Memory B cell (primary cell): ENCODE data around the gene POC1A.
"Not testable (repeated sequence)": the region's sequence is repeated elsewhere in the genome, so short reads cannot be mapped to it uniquely, and the experiment has no call there.

Experiments used
- ATAC-seq: fragments of 150-1000 bp; cut with Tn5 transposase; 2 replicates; pipeline ENCODE4 v1.10.0; 2021; ENCODE audit warnings: low read depth, mild to moderate bottlenecking, moderate library complexity
- DNase-seq, 2 donors: peaks; one replicate each; pipeline ENCODE4 v3.0.0; 2022; ENCODE audit warnings: low spot score in 2 of 2
- H3K27ac Mint-ChIP-seq: one replicate; pipeline ENCODE4 v1.8.0; 2022; ENCODE audit warnings: mild to moderate bottlenecking, moderate library complexity, mixed read lengths
- H3K27me3 Mint-ChIP-seq: one replicate; pipeline ENCODE4 v1.8.0; 2022; ENCODE audit warnings: mixed read lengths
- H3K36me3 Mint-ChIP-seq: one replicate; pipeline ENCODE4 v1.8.0; 2022; ENCODE audit warnings: mild to moderate bottlenecking, mixed read lengths
- H3K4me1 Mint-ChIP-seq: one replicate; pipeline ENCODE4 v1.8.0; 2022; ENCODE audit warnings: mixed read lengths
- H3K4me3 Mint-ChIP-seq: one replicate; pipeline ENCODE4 v1.8.0; 2022; ENCODE audit warnings: mild to moderate bottlenecking, moderate library complexity, mixed read lengths
- H3K9me3 Mint-ChIP-seq: one replicate; pipeline ENCODE4 v1.8.0; 2022; ENCODE audit warnings: mixed read lengths

The POC1A gene

DNA sequence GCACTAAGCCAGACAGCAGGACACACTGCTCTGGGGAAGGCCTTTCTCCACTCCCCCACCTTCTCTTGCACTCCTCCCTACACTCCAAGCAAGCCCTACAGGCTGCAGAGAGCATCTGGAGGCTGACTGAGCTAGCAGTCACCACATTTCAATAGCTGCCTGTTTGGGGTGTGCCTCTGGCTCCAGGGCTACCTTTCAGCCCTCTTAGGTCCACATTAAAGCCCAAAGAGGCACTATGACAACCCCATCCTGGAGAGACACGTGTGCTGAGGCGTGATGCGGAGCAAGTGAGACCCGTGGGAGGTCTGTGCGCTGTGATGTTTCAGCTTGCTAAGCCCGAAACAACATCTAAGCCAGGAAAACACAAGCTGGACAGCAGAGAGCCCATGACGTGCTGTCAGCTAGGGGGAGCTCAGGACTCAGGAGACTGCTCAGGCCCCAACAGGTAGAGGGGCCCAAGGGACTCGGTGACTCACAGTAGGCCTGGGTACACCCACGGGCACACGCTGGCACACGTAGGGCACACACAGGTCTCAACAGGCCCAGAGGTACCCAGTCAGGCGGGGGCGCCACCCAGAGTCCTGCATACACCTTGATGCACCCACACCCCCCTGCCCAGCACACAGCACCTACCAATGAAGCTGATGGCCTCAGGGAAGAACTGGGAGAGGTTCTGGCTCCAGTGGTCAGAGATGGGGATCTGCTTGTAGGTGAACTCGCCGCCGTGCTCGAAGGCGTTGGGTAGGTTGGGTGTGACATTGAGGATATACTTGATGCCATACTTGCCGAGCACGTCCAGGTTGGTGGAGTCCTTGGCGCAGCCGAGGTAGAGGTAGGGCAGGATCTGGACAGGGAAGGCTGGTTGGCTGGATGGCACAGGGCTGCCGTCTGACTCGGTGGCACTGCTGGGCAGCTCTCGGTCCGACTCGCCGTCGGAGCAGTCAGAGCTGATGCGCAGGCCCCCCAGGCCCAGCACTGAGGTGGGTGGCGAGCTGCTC is 100.6 kb downstream of the POC1A start:
- no peak for ATAC-seq
- peak overlapping the region; percentile 58 for H3K27ac Mint-ChIP-seq

DNA sequence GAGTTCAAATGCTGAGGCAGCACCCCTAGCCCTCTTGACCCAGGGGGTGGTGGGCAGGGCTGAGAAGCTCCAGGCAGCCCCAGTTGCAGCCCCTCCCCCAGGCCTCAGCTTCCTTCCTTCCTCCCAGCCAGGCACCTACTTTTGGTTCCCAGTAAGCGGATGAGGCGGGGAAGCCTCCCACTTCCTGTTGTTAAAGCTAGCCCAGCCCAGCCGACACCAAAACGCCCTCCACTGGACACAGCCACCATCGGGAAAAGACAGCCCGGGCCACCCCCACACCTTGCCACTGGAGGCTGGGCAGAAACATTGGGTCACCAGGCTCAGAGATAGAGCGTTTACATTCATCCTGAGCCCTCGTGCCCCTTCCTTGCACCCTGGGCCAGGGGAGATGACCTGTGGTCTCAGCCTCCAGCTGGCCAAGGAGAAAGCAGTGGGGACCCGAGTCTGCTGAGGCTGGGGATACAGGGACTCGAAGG is 101.4 kb downstream of the POC1A start:
- Mint-ChIP-seq H3K4me3 (peak overlapping the region; percentile 63), H3K36me3 (peaks cover 10% of the 10 kb centered on the region), H3K9me3 (no peaks in the 10 kb centered on the region), H3K4me1 (peaks cover 33% of the 10 kb centered on the region), H3K27ac (peak overlapping the region; percentile 58), H3K27me3 (no peaks in the 10 kb centered on the region)
- ATAC-seq (no peak), DNase-seq (no peak)

More for the DNA sequence above, 100.6 kb downstream of the POC1A start:
- DNase-seq = no peak
- Mint-ChIP-seq H3K36me3 (peaks cover 10% of the 10 kb centered on the region), H3K4me1 (peaks cover 33% of the 10 kb centered on the region), H3K9me3 (no peaks in the 10 kb centered on the region), H3K27me3 (no peaks in the 10 kb centered on the region), H3K4me3 (peak overlapping the region; percentile 31)

DNA sequence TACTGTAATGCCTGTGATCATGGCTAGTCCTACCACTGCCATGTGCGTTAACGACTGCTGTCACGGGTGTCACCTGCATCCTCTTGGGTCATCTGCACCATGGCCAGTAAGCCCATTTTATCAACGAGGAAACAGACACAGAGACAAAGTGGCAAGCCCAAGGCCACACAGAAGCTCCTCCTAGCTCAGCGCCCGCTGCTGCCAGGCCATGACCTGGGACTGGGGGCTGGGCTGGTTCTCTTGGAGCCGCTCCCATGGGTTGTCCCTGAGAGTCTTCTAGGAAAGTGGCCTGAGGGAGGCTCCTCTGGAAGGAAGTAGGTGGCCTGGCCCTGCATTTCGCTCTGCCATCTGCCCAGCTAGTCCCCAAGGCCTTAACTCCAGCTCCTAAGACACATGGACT is 102.8 kb downstream of the POC1A start:
- Mint-ChIP-seq H3K4me1 (peaks cover 32% of the 10 kb centered on the region), H3K4me3 (no peak overlapping the region), H3K9me3 (no peaks in the 10 kb centered on the region), H3K27ac (peak overlapping the region; percentile 58), H3K27me3 (no peaks in the 10 kb centered on the region), H3K36me3 (peaks cover 10% of the 10 kb centered on the region)
- ATAC-seq (no peak), DNase-seq (no peak)

DNA sequence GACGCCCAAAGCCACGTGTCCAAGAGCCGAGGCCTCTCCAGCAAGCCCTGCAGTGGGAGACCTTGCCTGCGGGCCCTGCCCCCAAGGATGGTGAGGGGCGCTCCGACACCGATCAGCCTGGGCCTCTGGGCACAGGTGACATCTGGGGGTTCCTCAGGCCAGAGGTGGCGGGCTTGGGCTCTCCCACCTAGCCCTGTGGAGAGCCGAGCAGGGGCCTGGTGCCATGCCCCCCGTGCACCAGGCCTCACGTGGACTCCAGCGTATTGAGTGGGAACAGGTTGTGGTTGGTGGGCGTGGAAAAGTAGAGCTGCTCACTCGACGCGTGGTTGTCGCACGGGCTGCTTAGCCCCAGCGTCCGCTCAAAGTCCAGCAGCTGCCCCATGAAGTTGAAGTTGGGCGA is 103.7 kb downstream of the POC1A start:
- Mint-ChIP-seq H3K4me1 (peaks cover 32% of the 10 kb centered on the region), H3K36me3 (peaks cover 10% of the 10 kb centered on the region), H3K27me3 (no peaks in the 10 kb centered on the region), H3K4me3 (no peak overlapping the region), H3K9me3 (no peaks in the 10 kb centered on the region), H3K27ac (no peak overlapping the region)
- DNase-seq (no peak), ATAC-seq (no peak)

DNA sequence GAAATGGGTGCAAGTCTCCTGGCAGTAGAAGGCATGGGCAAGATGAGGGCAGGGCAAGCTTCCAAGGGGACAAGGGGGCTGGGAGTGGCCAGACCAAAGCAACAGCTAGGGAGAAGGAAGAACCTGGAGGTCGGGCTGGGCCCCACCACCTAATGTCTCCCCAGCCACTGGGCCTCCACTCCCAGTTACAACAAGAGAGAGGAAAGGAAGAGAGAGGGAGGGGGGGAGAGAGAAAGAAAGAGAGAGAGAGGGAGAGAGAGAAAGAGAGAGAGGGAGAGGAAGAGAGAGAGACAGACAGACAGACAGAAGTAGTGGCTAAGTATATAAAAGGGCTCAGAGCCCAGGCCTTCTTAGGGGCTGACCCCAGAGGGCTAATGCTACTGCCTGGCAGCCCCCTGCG is 104.7 kb downstream of the POC1A start:
- no peak for ATAC-seq
- H3K27ac Mint-ChIP-seq = no peak overlapping the region
- no peaks in the 10 kb centered on the region for H3K27me3 Mint-ChIP-seq
- no peaks in the 10 kb centered on the region for H3K9me3 Mint-ChIP-seq
- H3K4me1 Mint-ChIP-seq = peaks cover 29% of the 10 kb centered on the region
- H3K36me3 Mint-ChIP-seq = peaks cover 10% of the 10 kb centered on the region
- DNase-seq = no peak
- H3K4me3 Mint-ChIP-seq = no peak overlapping the region

DNA sequence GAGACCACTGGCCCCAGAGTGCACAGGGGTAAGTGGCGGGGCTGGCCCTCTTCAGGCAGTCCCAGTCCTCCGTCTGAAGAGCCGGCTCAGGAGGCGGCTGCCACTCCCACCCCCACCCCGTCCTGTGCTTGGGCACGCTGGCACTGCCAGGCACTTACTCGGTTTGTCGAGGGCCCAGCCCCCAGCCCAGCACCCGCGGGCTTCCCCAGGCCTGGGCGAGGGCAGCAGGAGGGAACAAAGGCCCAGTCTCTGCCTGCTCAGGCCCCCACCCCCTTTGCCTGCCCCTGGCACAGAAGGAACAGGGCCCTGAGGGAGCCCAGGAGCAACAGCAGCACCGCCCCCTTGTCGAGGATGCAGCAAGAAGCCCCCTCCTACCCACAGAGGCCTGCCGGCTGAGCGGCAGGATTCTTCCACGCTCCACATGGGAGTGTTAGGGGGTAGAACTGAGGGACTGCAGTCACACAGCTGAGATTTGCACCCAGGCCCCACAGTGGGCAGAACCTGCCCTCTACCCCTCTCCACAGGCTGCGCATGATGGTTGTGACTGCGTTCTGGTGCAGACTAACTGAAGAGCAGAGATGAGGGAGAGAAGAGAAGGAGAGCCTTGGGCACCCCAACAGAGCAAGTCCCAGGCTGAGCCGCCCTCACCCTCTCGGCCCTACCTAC is 106.8 kb downstream of the POC1A start:
- DNase-seq (no peak), ATAC-seq (no peak)

DNA sequence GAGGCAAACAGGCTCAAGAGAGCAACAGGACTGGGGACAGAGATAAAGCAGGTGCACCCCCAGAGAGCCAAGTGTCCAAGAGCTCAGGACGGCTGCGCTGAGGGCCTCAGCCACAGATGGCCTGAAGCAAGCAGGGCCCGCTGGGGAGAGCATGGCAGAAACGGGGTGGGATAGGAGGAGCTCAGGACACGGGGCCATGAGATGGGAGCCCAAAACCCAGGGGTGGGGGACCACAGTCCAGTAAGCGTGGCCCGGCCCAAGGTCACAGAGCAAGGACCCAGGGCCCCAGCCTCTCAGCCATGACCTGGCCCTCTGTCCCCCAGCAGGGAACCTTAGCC is 107.4 kb downstream of the POC1A start:
- ATAC-seq (no peak), DNase-seq (no peak)
- peaks cover 8% of the 10 kb centered on the region for H3K36me3 Mint-ChIP-seq
- H3K9me3 Mint-ChIP-seq = no peaks in the 10 kb centered on the region
- peaks cover 10% of the 10 kb centered on the region for H3K4me1 Mint-ChIP-seq
- no peak overlapping the region for H3K27ac Mint-ChIP-seq
- no peak overlapping the region for H3K4me3 Mint-ChIP-seq
- H3K27me3 Mint-ChIP-seq = peaks cover 2% of the 10 kb centered on the region

More for the DNA sequence above, 106.8 kb downstream of the POC1A start:
- Mint-ChIP-seq H3K27ac (no peak overlapping the region), H3K4me3 (no peak overlapping the region), H3K9me3 (no peaks in the 10 kb centered on the region), H3K4me1 (peaks cover 12% of the 10 kb centered on the region), H3K36me3 (peaks cover 10% of the 10 kb centered on the region), H3K27me3 (no peaks in the 10 kb centered on the region)

DNA sequence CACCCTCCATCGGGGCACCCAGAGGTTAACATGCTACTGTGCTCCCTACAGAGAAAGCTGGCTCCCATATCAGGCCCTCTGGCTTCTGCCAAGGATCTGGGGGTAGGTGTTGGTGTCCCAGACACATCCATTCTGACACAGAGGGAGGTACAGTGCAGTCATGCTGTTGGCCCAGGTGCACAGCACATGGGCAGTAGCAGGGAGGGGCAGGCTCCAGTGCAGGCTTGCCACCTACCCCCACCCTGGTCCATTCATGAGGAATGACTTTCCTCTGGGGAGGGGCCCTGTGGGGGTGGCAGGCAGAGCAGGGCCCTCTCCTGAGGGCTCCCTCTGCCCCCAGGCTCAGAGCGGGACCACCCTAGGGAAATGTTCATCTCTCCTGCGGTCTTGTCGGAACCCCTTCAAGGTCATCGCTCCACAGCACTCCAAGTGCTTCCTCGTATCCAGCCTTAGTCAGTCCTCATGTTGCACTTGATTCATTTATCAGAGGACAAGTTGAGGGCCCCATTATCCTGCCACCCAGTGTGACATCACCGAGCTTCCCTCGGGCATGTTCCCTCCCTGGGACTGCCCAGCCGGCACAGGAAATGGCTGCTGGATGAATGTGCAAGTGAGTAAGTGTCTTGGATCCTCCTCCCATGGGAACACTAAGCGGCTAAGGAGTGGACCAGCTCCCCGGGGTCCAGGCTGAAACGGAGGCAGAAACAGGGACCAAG is 107.9 kb downstream of the POC1A start:
- ATAC-seq = no peak
- H3K27me3 Mint-ChIP-seq = peaks cover 2% of the 10 kb centered on the region
- peaks cover 11% of the 10 kb centered on the region for H3K4me1 Mint-ChIP-seq
- no peak overlapping the region for H3K27ac Mint-ChIP-seq
- no peak for DNase-seq
- no peak overlapping the region for H3K4me3 Mint-ChIP-seq
- H3K9me3 Mint-ChIP-seq = no peaks in the 10 kb centered on the region
- peaks cover 8% of the 10 kb centered on the region for H3K36me3 Mint-ChIP-seq

DNA sequence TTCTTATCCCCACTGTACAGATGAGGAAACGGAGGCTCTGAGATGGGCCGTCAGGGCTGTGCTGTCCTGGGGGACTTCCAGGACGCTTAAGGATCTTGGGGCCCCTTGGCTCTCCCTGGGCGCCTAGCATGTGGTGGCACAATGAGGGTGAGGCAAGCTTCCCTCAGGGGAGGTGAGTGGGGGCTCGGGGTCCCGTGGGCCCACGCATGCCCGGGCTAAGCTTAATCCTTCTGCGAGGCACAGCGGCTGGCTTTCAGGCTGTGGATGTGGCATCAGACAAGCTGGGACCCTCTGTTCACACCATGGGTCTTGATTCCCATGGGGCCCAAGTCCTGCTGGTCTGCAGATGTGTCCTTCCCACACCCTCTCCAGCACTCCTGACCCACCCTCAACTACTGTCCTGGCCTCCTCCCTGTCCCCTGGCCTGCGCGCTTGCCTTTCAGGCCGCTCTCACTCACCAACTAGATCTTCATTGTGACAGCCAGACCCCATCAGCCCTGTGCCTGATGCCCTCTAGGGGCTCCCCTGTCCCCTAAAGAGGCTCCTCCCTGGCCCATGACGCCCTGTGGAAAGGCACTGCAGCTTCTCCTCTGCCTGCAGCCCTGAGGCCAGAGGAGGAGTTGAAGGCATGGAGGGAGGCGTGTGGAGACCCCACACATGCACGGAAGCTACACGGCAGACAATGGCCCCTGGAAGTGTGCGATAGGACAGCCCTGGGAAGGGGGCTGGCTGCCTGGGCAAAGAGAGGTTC is 109.2 kb downstream of the POC1A start:
- ATAC-seq (no peak), DNase-seq (no peak)
- Mint-ChIP-seq H3K4me1 (peaks cover 11% of the 10 kb centered on the region), H3K4me3 (no peak overlapping the region), H3K27me3 (peaks cover 2% of the 10 kb centered on the region), H3K9me3 (no peaks in the 10 kb centered on the region), H3K36me3 (peaks cover 6% of the 10 kb centered on the region), H3K27ac (no peak overlapping the region)

DNA sequence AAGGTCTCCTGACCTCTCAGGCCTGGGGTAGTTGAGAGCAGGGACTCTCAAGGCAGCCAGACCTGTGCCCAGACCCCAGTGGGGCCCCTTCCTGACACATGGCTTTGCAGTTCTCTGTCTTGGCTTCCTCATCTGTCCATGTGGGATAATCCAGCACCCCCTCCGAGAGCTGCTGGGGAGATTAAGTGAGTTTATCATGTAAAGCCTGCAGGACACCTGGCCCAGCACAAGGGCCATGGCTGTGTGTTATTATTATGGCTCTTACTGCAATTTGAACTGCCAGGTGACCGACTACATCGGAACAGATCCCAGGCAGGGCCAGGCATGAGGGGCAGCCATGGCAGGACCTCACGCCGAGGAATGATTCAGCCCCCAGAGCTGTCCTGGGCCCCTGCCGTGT is 110.5 kb downstream of the POC1A start:
- Mint-ChIP-seq H3K9me3 (no peaks in the 10 kb centered on the region), H3K4me1 (peaks cover 9% of the 10 kb centered on the region), H3K36me3 (no peaks in the 10 kb centered on the region), H3K27ac (no peak overlapping the region), H3K4me3 (no peak overlapping the region), H3K27me3 (peaks cover 2% of the 10 kb centered on the region)
- no peak for DNase-seq
- ATAC-seq = no peak

DNA sequence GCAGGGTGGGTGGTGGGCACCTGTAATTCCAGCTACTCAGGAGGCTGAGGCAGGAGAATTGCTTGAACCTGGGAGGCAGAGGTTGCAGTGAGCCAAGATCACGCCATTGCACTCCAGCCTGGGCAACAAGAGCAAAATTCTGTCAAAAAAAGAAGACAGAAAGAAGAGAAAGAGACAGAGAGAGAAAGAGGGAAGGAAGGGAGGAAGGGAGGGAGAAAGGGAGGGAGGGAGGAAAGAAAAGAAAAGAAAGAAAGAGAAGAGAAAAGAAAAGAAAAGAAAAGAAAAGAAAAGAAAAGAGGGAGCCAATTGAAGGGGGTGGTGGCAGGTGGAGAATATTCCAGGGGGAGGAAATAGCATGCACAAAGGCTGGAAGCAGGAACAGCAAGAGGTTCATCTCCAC is 111.2 kb downstream of the POC1A start:
- ATAC-seq, H3K4me3 Mint-ChIP-seq, H3K27ac Mint-ChIP-seq, H3K36me3 Mint-ChIP-seq, DNase-seq, H3K9me3 Mint-ChIP-seq, H3K27me3 Mint-ChIP-seq, H3K4me1 Mint-ChIP-seq: not testable (repeated sequence)

DNA sequence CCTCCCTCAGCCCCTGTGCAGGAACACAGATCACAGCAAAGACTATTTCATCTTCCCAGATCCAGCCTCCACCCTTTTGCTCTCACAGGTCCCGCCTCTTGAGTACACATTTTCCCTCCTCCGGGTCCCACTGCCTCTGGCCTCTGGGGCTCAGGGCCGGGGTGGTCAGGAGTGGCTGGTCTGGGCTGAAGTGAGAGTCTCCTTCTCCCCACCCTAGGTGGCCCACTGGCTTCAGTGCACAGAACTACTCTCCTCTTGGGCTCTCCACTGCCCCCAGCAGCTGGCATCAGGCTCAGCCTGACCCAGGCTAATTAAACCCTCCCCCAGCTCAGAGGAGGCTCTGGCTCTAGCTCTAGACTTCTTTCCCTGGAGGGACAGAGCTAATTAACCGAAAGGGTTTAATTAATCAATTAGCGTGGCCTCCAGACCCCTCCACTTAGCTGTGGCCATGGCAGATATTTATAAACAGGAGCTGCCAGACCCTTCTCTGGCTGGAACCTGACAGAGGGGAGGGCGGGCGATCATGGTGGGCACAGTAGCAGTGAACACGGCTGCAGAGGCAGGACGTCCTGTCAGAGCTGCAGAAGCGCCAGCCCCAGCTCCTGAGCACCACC is 113.0 kb downstream of the POC1A start:
- Mint-ChIP-seq H3K4me1 (peaks cover 6% of the 10 kb centered on the region), H3K36me3 (no peaks in the 10 kb centered on the region), H3K9me3 (no peaks in the 10 kb centered on the region), H3K27ac (no peak overlapping the region), H3K27me3 (peaks cover 2% of the 10 kb centered on the region), H3K4me3 (no peak overlapping the region)
- DNase-seq (no peak), ATAC-seq (no peak)

DNA sequence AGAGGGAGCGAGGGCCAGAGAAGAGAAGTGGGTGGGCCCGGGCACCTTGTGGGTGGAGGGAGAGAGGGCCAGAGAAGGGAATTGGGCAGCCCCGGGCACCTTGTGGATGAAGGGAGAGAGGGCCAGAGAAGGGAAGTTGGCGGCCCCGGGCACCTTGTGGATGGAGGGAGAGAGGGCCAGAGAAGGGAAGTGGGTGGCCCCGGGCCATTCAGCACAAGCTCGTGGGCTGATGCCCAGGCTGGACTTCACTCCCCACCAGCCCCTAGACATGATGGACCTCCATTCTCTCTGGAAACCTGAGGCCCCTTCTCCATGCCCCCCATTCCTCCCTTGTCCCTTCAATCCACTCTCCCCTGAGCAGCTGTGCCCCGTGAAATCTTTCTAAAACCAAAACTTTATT is 113.6 kb downstream of the POC1A start:
- Mint-ChIP-seq H3K4me3 (no peak overlapping the region), H3K9me3 (no peaks in the 10 kb centered on the region), H3K36me3 (no peaks in the 10 kb centered on the region), H3K27ac (no peak overlapping the region), H3K27me3 (peaks cover 2% of the 10 kb centered on the region), H3K4me1 (peaks cover 8% of the 10 kb centered on the region)
- ATAC-seq (no peak), DNase-seq (no peak)
